Tibial nerve (tissue), 4 donors: ENCODE data around the gene DCUN1D2.

Source experiments
- EP300 ChIP-seq, 2 donors: sonication (generic); formaldehyde crosslinking; IDR thresholded peaks; one replicate each; pipeline ENCODE4 v1.6.1; 2017; ENCODE audit warnings: antibody characterized with exemption in 2 of 2, mild to moderate bottlenecking in 1 of 2
- TF ChIP-seq, protein P1 (sequence below), 5 experiments: fragments of 200-600 bp in 3 of 5; fragments of 450-650 bp in 2 of 5; sonication (generic) in 3 of 5; IDR thresholded peaks; one replicate each; pipeline ENCODE4 v1.5.1; 2016 to 2019; ENCODE audit warnings: antibody characterized with exemption in 5 of 5, mild to moderate bottlenecking in 3 of 5, moderate library complexity in 2 of 5

DNA sequence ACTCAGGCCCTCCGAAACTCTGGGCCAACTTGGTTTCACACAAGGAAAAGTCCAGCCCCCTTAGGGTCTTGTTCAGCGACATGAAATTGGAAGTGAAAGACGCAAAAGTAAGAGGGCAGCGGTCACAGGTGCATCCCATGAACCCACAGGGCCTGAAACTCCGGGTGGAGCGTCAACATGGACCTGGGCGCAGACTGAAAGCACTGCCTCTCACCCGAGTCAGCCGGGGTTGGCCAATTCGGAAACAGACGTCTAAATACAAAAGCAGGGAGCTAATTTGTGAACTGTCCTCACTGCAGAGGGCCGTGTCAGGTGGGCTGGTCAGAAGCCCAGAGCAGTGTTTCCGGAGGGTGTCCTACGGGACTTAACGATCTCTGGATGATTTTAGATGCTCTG lies 63.9 kb downstream of the DCUN1D2 start:
- TF ChIP-seq, protein P1, sequence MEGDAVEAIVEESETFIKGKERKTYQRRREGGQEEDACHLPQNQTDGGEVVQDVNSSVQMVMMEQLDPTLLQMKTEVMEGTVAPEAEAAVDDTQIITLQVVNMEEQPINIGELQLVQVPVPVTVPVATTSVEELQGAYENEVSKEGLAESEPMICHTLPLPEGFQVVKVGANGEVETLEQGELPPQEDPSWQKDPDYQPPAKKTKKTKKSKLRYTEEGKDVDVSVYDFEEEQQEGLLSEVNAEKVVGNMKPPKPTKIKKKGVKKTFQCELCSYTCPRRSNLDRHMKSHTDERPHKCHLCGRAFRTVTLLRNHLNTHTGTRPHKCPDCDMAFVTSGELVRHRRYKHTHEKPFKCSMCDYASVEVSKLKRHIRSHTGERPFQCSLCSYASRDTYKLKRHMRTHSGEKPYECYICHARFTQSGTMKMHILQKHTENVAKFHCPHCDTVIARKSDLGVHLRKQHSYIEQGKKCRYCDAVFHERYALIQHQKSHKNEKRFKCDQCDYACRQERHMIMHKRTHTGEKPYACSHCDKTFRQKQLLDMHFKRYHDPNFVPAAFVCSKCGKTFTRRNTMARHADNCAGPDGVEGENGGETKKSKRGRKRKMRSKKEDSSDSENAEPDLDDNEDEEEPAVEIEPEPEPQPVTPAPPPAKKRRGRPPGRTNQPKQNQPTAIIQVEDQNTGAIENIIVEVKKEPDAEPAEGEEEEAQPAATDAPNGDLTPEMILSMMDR (IDR thresholded peaks at IDR 0.05): no peak
- no peak for TF ChIP-seq EP300 (IDR thresholded peaks at IDR 0.05)
